Activated CD4-positive, alpha-beta T cell treated with anti-CD3 and anti-CD28 coated beads for 24 hours (primary cell): Measurements from ENCODE around the gene CUEDC2.

Source experiments
- DNase-seq, 2 donors: peaks; one replicate each; pipeline ENCODE4 v3.0.0-alpha.2; 2020; ENCODE audit warnings: low read depth in 2 of 2

CUEDC2 gene

GRCh38 chr10:102410429-102411073 lies 21.8 kb downstream of the CUEDC2 start:
- DNase-seq, result peak; percentile 46 to 67

- DNase-seq, result no peak
Observed at GRCh38 chr10:102409604-102410428, 22.6 kb downstream of the CUEDC2 start.

GRCh38 chr10:102408728-102409603 lies 23.4 kb downstream of the CUEDC2 start:
- peak; percentile 67 to 71 for DNase-seq

- DNase-seq, result no peak
Observed at GRCh38 chr10:102408131-102408727, 24.1 kb downstream of the CUEDC2 start.

- DNase-seq, result no peak
Observed at GRCh38 chr10:102407425-102408130, 24.8 kb downstream of the CUEDC2 start.

- DNase-seq, result no peak
Observed at GRCh38 chr10:102406815-102407214, 25.6 kb downstream of the CUEDC2 start.

GRCh38 chr10:102405632-102406031 lies 26.7 kb downstream of the CUEDC2 start:
- DNase-seq, result no peak

- DNase-seq, result no peak
Observed at GRCh38 chr10:102405108-102405571, 27.2 kb downstream of the CUEDC2 start.

- no peak for DNase-seq
Observed at GRCh38 chr10:102404361-102405107, 27.8 kb downstream of the CUEDC2 start.

GRCh38 chr10:102403115-102403514 lies 29.3 kb downstream of the CUEDC2 start:
- DNase-seq, result no peak

GRCh38 chr10:102402512-102402896 lies 29.9 kb downstream of the CUEDC2 start:
- no peak for DNase-seq

GRCh38 chr10:102401735-102402511 lies 30.5 kb downstream of the CUEDC2 start:
- DNase-seq, result no peak

GRCh38 chr10:102401342-102401654 lies 31.1 kb downstream of the CUEDC2 start:
- no peak for DNase-seq

- no peak for DNase-seq
Observed at GRCh38 chr10:102400598-102401341, 31.6 kb downstream of the CUEDC2 start.

- no peak for DNase-seq
Observed at GRCh38 chr10:102400076-102400475, 32.3 kb downstream of the CUEDC2 start.

GRCh38 chr10:102399217-102400021 lies 33.0 kb downstream of the CUEDC2 start:
- DNase-seq, result peak; percentile 74 to 83

- DNase-seq, result no peak
Observed at GRCh38 chr10:102398172-102399020, 34.0 kb downstream of the CUEDC2 start.
